Keratinocyte (primary cell): ENCODE results near the gene CCDC85C.

Source experiments
- EZH2 ChIP-seq: IDR thresholded peaks from one replicate; pipeline ENCODE4 v1.6.1; 2012; ENCODE audit warnings: inconsistent platforms, mild to moderate bottlenecking, low read length, moderate library complexity
- TF ChIP-seq, protein P1 (sequence below), 3 experiments: IDR thresholded peaks in 1 of 3; conservative IDR thresholded peaks in 1 of 3; optimal IDR thresholded peaks in 1 of 3; 2 replicates in 2 of 3; 3 replicates in 1 of 3; pipeline versions ENCODE3 to v1.5.1; 2011; ENCODE audit warnings: low read length in 3 of 3, mild to moderate bottlenecking in 3 of 3, moderate library complexity in 2 of 3, control low read depth in 1 of 3, inconsistent platforms in 1 of 3; ENCODE audit not compliant: insufficient read depth in 2 of 3; ENCODE audit errors: extremely low read depth in 1 of 3

DNA sequence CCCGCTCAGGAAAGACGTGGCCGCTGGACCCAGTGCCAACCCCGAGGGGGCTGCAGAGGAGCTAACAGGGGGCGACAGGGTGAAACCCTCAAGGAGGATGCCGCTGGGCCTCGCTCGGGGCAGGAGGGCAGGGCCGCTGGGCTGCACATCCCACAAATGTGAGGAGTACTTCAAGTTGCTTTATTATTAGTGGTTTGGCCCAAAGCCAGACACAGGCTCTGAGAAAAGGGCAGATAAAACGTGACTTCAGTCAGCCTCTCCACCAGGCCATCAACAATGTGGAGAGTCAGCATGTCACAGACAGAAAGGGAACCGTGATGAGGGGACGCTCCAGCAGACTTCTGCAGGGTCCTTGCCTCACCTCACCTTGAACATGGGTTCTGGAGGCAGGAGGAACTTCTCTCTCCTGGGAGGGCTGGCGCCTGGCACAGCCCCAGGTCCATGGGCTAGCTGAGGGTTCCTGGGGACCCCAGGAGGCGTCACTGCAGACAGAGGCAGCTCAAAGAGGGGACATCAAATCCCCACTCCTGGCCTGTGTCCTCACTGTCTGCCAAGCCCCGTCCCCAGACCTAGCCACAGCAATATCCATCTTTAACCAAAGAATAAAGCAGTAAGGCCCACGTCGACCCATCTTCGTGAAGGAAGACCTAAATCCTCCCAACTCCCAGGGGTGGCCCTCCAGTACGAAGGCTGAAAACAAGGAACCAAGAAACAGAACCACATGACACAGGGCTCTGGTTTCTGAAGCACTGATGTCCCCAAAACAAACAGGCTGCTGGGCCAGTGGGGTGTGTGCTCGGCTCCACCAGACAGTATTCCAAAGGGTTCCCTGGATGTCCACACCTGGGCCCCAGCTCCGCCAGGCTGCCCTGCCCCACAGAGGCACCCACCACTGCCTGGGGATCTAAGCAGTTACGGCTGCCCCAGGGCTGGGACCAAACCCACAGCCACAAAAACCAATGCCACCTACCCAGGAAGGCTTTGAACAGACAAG is 35.1 kb downstream of the CCDC85C start:
- TF ChIP-seq, protein P1, sequence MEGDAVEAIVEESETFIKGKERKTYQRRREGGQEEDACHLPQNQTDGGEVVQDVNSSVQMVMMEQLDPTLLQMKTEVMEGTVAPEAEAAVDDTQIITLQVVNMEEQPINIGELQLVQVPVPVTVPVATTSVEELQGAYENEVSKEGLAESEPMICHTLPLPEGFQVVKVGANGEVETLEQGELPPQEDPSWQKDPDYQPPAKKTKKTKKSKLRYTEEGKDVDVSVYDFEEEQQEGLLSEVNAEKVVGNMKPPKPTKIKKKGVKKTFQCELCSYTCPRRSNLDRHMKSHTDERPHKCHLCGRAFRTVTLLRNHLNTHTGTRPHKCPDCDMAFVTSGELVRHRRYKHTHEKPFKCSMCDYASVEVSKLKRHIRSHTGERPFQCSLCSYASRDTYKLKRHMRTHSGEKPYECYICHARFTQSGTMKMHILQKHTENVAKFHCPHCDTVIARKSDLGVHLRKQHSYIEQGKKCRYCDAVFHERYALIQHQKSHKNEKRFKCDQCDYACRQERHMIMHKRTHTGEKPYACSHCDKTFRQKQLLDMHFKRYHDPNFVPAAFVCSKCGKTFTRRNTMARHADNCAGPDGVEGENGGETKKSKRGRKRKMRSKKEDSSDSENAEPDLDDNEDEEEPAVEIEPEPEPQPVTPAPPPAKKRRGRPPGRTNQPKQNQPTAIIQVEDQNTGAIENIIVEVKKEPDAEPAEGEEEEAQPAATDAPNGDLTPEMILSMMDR (optimal IDR thresholded peaks at IDR 0.05 in 1 of 3, IDR thresholded peaks at IDR 0.05 in 1 of 3, conservative IDR thresholded peaks at IDR 0.05 in 1 of 3; ENCODE audit: extremely low read depth in 1 of 3, insufficient read depth in 2 of 3, low read length in 3 of 3) = no peak
- TF ChIP-seq EZH2 = no peak
